ENCODE measurements around the gene ATP2A2. TPM values are rescaled to one million over a fixed set of nuclear protein-coding genes. Genes with fewer than 3 reads are reported as not detected.

The ATP2A2 gene
- total RNA-seq, 1 experiment from 2014 or later: 154 TPM

GRCh38 chr12:110365489-110366320 is 84.7 kb downstream of the ATP2A2 start:
- intact Hi-C loops (cut with micrococcal nuclease; ENCODE audit: unreplicated experiment): no loop called here
- Histone ChIP-seq H3K27me3 (ENCODE audit: insufficient read depth, low read depth) (no peaks in the 10 kb centered on the region), H3K4me2 (no peak overlapping the region), H2AFZ (no peak overlapping the region), H4K20me1 (ENCODE audit: insufficient read depth) (no peaks in the 10 kb centered on the region), H3K27ac (no peak overlapping the region), H3K9me2 (ENCODE audit: insufficient read depth) (no peaks in the 10 kb centered on the region), H3K9me3 (ENCODE audit: insufficient read depth, low read depth) (no peaks in the 10 kb centered on the region), H3K79me2 (ENCODE audit: low read depth) (no peaks in the 10 kb centered on the region), H3K4me3 (no peak overlapping the region), H3K36me3 (ENCODE audit: low read depth) (no peaks in the 10 kb centered on the region), H3F3A (ENCODE audit: insufficient read depth, low read depth) (peaks cover 12% of the 10 kb centered on the region; the same call in 1 of the 2 replicates), H3K4me1 (replicated peaks; ENCODE audit: insufficient read depth) (no peaks in the 10 kb centered on the region)
- ChIA-PET CTCF (interaction anchor here (1.2 kb wide), 1 partner anchor 11 kb away, joined by 3 read pairs; no protein-coding TSS in a partner anchor), POLR2A (ENCODE audit: unreplicated experiment) (no interaction called here)
- BruUV-seq (replicated peaks): no TSS peak
- DNase-seq: no peak
- TF ChIP-seq CTCF (conservative IDR thresholded peaks at IDR 0.05): no peak
- TF ChIP-seq EZH2 (IDR thresholded peaks at IDR 0.05; ENCODE audit: low read depth): no peak

- H3K36me3 ChIP-seq (ENCODE audit: low read depth): no peaks in the 10 kb centered on the region
- no peak overlapping the region for H3K27ac ChIP-seq
- no peak for TF ChIP-seq CTCF (conservative IDR thresholded peaks at IDR 0.05)
- no peak for TF ChIP-seq EZH2 (IDR thresholded peaks at IDR 0.05; ENCODE audit: low read depth)
- H3K4me3 ChIP-seq: no peak overlapping the region
- ChIA-PET POLR2A (ENCODE audit: unreplicated experiment) (interaction anchor here (0.6 kb wide), 1 partner anchor 219 kb away, joined by 3 read pairs; no protein-coding TSS in a partner anchor), CTCF (interaction anchor here (1.2 kb wide), 1 partner anchor 12 kb away, joined by 3 read pairs; no protein-coding TSS in a partner anchor)
- no peaks in the 10 kb centered on the region for H3K4me1 ChIP-seq (replicated peaks; ENCODE audit: insufficient read depth)
- H3F3A ChIP-seq (ENCODE audit: insufficient read depth, low read depth): peaks cover 12% of the 10 kb centered on the region; the same call in 1 of the 2 replicates
- no peaks in the 10 kb centered on the region for H4K20me1 ChIP-seq (ENCODE audit: insufficient read depth)
- DNase-seq: no peak
- H3K9me3 ChIP-seq (ENCODE audit: insufficient read depth, low read depth): no peaks in the 10 kb centered on the region
- no peaks in the 10 kb centered on the region for H3K79me2 ChIP-seq (ENCODE audit: low read depth)
- no TSS peak for BruUV-seq (replicated peaks)
- no peak overlapping the region for H3K4me2 ChIP-seq
- no peaks in the 10 kb centered on the region for H3K9me2 ChIP-seq (ENCODE audit: insufficient read depth)
- intact Hi-C loops (cut with micrococcal nuclease; ENCODE audit: unreplicated experiment): no loop called here
- no peaks in the 10 kb centered on the region for H3K27me3 ChIP-seq (ENCODE audit: insufficient read depth, low read depth)
- no peak overlapping the region for H2AFZ ChIP-seq
Measured at GRCh38 chr12:110366321-110367142, 85.5 kb downstream of the ATP2A2 start.

GRCh38 chr12:110367181-110367864 is 86.3 kb downstream of the ATP2A2 start:
- Histone ChIP-seq H3K4me1 (replicated peaks; ENCODE audit: insufficient read depth) (no peaks in the 10 kb centered on the region), H4K20me1 (ENCODE audit: insufficient read depth) (no peaks in the 10 kb centered on the region), H3F3A (ENCODE audit: insufficient read depth, low read depth) (peaks cover 12% of the 10 kb centered on the region; the same call in 1 of the 2 replicates), H3K79me2 (ENCODE audit: low read depth) (no peaks in the 10 kb centered on the region), H3K9me2 (ENCODE audit: insufficient read depth) (no peaks in the 10 kb centered on the region), H3K36me3 (ENCODE audit: low read depth) (no peaks in the 10 kb centered on the region), H2AFZ (no peak overlapping the region), H3K4me3 (no peak overlapping the region), H3K27ac (no peak overlapping the region), H3K27me3 (ENCODE audit: insufficient read depth, low read depth) (no peaks in the 10 kb centered on the region), H3K9me3 (ENCODE audit: insufficient read depth, low read depth) (no peaks in the 10 kb centered on the region), H3K4me2 (no peak overlapping the region)
- no TSS peak for BruUV-seq (replicated peaks)
- TF ChIP-seq CTCF (conservative IDR thresholded peaks at IDR 0.05) (no peak), EZH2 (IDR thresholded peaks at IDR 0.05; ENCODE audit: low read depth) (no peak)
- CTCF ChIA-PET: interaction anchor here (0.9 to 1.2 kb wide), 2 partner anchors 9 to 13 kb away, joined by 3 read pairs; no protein-coding TSS in a partner anchor
- POLR2A ChIA-PET (ENCODE audit: unreplicated experiment): interaction anchor here (0.6 kb wide), 1 partner anchor 218 kb away, joined by 3 read pairs; no protein-coding TSS in a partner anchor
- no peak for DNase-seq
- intact Hi-C loops (cut with micrococcal nuclease; ENCODE audit: unreplicated experiment): no loop called here

All from PC-9 (cell line).